Measurements from ENCODE around the gene SLC25A45.

The SLC25A45 gene

DNA sequence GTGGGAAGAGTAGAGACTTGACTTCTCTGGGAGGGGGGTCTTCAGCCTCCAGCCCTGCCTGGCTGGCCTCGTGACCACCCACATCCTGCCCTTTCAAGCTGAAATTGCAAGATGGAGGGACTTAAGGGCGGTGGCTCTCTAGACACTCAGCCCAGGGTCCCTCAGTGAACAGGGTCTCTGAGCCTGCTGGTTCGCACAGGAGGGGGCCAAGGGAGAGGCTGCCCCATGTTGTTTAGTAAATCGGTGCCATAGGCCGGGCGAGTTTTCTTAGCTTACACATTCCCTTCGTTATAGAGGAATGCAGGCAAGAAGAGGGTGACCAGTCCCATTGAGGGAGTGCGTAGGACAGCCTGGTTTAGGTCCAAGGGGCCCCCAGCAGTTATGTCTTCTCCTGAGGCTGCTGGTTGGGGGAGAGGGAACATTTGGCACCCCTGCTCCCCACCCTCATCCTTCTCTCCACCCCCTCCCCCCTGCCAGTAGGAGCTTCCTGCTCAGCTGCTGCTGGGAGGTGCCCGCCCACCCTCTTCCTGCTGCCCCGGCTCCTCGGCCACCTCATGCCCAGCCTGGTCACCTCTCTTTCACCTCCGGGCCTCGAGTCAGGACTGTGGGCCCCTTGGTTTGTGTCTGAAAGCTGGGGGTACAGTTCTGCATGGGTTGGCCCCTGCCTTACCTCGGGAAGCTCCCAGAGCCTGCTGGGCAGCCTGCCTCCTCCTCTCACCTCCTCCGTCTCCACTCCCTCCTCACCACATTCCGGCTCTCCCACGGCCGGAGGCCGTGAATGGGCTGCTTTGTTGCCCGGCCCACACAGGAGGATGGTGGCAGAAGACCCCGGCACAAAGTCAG lies 7.9 kb upstream of the SLC25A45 start:
- peaks cover 53% of the 10 kb centered on the region for H3K4me1 Mint-ChIP-seq (ENCODE audit: low read depth)
- H3K36me3 Mint-ChIP-seq (ENCODE audit: low read depth): peaks cover 73% of the 10 kb centered on the region
- DNase-seq: no peak
- H3K27ac Mint-ChIP-seq: peak overlapping the region; percentile 69
- H3K4me3 Mint-ChIP-seq: peak overlapping the region; percentile 23
- no peaks in the 10 kb centered on the region for H3K27me3 Mint-ChIP-seq
- no peaks in the 10 kb centered on the region for H3K9me3 Mint-ChIP-seq

GRCh38 chr11:65389294-65389980 lies 7.0 kb upstream of the SLC25A45 start:
- Mint-ChIP-seq H3K9me3 (no peaks in the 10 kb centered on the region), H3K36me3 (ENCODE audit: low read depth) (peaks cover 68% of the 10 kb centered on the region), H3K4me1 (ENCODE audit: low read depth) (peaks cover 62% of the 10 kb centered on the region), H3K27me3 (no peaks in the 10 kb centered on the region), H3K27ac (peak overlapping the region; percentile 69), H3K4me3 (peak overlapping the region; percentile 92)
- no peak for DNase-seq

GRCh38 chr11:65388731-65389130 lies 6.3 kb upstream of the SLC25A45 start:
- no peak for DNase-seq

GRCh38 chr11:65386307-65387140 lies 4.1 kb upstream of the SLC25A45 start, which contains the start of gene FRMD8:
Gene FRMD8, plus strand, starts transcription at chr11:65386637. Its CDS starts 400 bp downstream, at chr11:65387037.
- Mint-ChIP-seq H3K27ac (peak within 1 kb of the TSS; percentile 97), H3K27me3 (no peaks in the 10 kb centered on the region), H3K36me3 (ENCODE audit: low read depth) (peaks cover 43% of the 10 kb centered on the region), H3K4me3 (peak within 1 kb of the TSS; percentile 92), H3K4me1 (ENCODE audit: low read depth) (peaks cover 81% of the 10 kb centered on the region), H3K9me3 (no peaks in the 10 kb centered on the region)
- peak; percentile 91 for DNase-seq

More at GRCh38 chr11:65388731-65389130, 6.3 kb upstream of the SLC25A45 start:
- Mint-ChIP-seq H3K4me1 (ENCODE audit: low read depth) (peaks cover 69% of the 10 kb centered on the region), H3K4me3 (peak overlapping the region; percentile 92), H3K9me3 (no peaks in the 10 kb centered on the region), H3K27ac (peak overlapping the region; percentile 60), H3K36me3 (ENCODE audit: low read depth) (peaks cover 63% of the 10 kb centered on the region), H3K27me3 (no peaks in the 10 kb centered on the region)

GRCh38 chr11:65384301-65384889 lies 1.9 kb upstream of the SLC25A45 start:
- Mint-ChIP-seq H3K36me3 (ENCODE audit: low read depth) (peaks cover 23% of the 10 kb centered on the region), H3K4me1 (ENCODE audit: low read depth) (peaks cover 76% of the 10 kb centered on the region), H3K9me3 (no peaks in the 10 kb centered on the region), H3K27me3 (no peaks in the 10 kb centered on the region), H3K27ac (peak overlapping the region; percentile 97), H3K4me3 (peak overlapping the region; percentile 23)
- DNase-seq: no peak

GRCh38 chr11:65383778-65384177 lies 1.3 kb upstream of the SLC25A45 start:
- Mint-ChIP-seq H3K27me3 (no peaks in the 10 kb centered on the region), H3K4me1 (ENCODE audit: low read depth) (peaks cover 70% of the 10 kb centered on the region), H3K36me3 (ENCODE audit: low read depth) (peaks cover 18% of the 10 kb centered on the region), H3K9me3 (no peaks in the 10 kb centered on the region), H3K27ac (peak overlapping the region; percentile 97), H3K4me3 (peak overlapping the region; percentile 23)
- DNase-seq: no peak

GRCh38 chr11:65382804-65383368 lies 440 bp upstream of the SLC25A45 start:
- no peak for DNase-seq
- Mint-ChIP-seq H3K4me1 (ENCODE audit: low read depth) (peaks cover 61% of the 10 kb centered on the region), H3K9me3 (no peaks in the 10 kb centered on the region), H3K36me3 (ENCODE audit: low read depth) (peaks cover 10% of the 10 kb centered on the region), H3K4me3 (peak overlapping the region; percentile 78), H3K27me3 (no peaks in the 10 kb centered on the region), H3K27ac (peak overlapping the region; percentile 98)

- H3K4me3 Mint-ChIP-seq: peak overlapping the region; percentile 78
- no peaks in the 10 kb centered on the region for H3K9me3 Mint-ChIP-seq
- no peak for DNase-seq
- H3K36me3 Mint-ChIP-seq (ENCODE audit: low read depth): peaks cover 1% of the 10 kb centered on the region
- peak overlapping the region; percentile 98 for H3K27ac Mint-ChIP-seq
- H3K4me1 Mint-ChIP-seq (ENCODE audit: low read depth): peaks cover 54% of the 10 kb centered on the region
- H3K27me3 Mint-ChIP-seq: no peaks in the 10 kb centered on the region
Observed at GRCh38 chr11:65381716-65382032, 772 bp downstream of the SLC25A45 start.

DNA sequence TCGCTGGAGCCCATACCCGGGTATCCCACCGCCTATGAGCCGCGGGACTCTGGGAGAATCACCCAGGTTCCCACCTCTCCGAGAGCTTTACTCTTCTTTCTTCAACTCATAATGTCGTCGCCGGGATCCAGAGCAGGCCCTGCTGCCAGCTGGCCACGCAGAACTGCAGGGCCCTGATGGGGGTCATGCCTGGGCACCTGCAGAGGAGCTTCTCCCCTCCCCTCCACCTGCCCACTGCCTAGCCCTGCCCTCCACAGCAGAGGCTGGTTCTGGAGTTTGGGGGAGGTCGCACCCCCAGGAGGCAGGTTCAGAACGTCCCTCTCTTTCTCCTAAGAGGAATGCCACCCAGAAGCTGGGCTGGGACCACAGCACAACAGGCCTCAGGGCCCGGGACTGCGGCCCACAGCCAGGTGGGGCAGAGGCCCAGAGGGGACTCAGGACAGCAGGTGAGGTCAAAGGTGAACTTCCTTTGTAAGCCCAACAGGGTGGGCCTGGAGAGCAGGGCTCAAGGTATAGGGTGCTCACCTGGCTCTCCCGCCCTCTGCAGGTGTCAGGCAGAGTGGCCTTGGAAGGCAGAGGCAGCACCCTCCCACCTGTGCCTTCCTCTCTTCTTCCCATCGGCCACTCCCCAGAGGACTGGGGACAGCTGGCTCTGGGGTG lies 1.9 kb downstream of the SLC25A45 start:
- no peaks in the 10 kb centered on the region for H3K27me3 Mint-ChIP-seq
- peaks cover 1% of the 10 kb centered on the region for H3K36me3 Mint-ChIP-seq (ENCODE audit: low read depth)
- peak overlapping the region; percentile 98 for H3K27ac Mint-ChIP-seq
- peak overlapping the region; percentile 78 for H3K4me3 Mint-ChIP-seq
- peaks cover 47% of the 10 kb centered on the region for H3K4me1 Mint-ChIP-seq (ENCODE audit: low read depth)
- DNase-seq: no peak
- no peaks in the 10 kb centered on the region for H3K9me3 Mint-ChIP-seq

- Mint-ChIP-seq H3K4me1 (ENCODE audit: low read depth) (peaks cover 40% of the 10 kb centered on the region), H3K27me3 (no peaks in the 10 kb centered on the region), H3K36me3 (ENCODE audit: low read depth) (peaks cover 1% of the 10 kb centered on the region), H3K9me3 (no peaks in the 10 kb centered on the region), H3K27ac (peak overlapping the region; percentile 98), H3K4me3 (peak overlapping the region; percentile 78)
- DNase-seq: no peak
Observed at GRCh38 chr11:65379698-65380459, 2.6 kb downstream of the SLC25A45 start.

DNA sequence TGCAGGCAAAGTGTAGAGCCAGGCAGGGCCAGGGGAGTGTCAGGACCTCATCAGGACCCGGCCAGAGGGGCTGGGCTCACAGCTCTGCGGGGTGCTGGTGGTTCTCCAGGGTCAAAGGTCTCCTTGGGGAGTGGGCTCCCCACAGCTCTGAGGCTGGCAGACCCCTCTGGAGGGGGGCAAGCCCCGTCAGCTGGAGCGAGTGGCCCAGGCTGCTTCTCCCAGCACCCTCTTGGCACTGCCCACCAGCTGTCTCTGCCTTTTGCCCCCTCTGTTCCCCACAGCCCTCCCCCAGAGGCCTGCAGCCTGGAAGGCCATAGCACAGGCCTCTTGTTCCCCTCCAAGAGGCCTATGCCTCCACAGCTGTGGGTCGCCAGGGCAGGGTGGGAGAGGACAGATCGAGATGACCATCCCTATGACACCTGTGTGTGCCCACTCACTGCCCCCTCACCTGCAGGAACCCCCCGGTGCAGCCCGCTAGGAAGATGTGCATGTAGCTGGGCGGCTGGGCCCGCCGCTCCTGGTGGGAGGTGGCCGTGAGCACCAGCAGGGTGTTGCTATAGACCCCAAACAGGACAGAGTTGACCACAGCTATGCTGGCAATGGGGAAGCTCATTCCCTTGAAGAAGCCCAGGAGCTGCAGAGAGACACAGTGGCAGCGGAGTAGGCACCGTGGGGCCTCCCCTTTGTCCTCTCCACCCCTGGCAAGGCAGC lies 3.4 kb downstream of the SLC25A45 start:
- no peaks in the 10 kb centered on the region for H3K9me3 Mint-ChIP-seq
- peaks cover 32% of the 10 kb centered on the region for H3K4me1 Mint-ChIP-seq (ENCODE audit: low read depth)
- no peak overlapping the region for H3K27ac Mint-ChIP-seq
- H3K4me3 Mint-ChIP-seq: no peak overlapping the region
- no peaks in the 10 kb centered on the region for H3K27me3 Mint-ChIP-seq
- no peak for DNase-seq
- H3K36me3 Mint-ChIP-seq (ENCODE audit: low read depth): peaks cover 1% of the 10 kb centered on the region

GRCh38 chr11:65378208-65378927 lies 4.1 kb downstream of the SLC25A45 start:
- Mint-ChIP-seq H3K27me3 (no peaks in the 10 kb centered on the region), H3K27ac (peak overlapping the region; percentile 33), H3K36me3 (ENCODE audit: low read depth) (peaks cover 1% of the 10 kb centered on the region), H3K4me1 (ENCODE audit: low read depth) (peaks cover 27% of the 10 kb centered on the region), H3K9me3 (no peaks in the 10 kb centered on the region), H3K4me3 (no peak overlapping the region)
- DNase-seq: no peak
